Measurements from ENCODE around the gene INPP5D.
"Not testable (repeated sequence)": the region's sequence is repeated elsewhere in the genome, so short reads cannot be mapped to it uniquely, and the experiment has no call there.

The INPP5D gene

GRCh38 chr2:233094614-233095013 is 34.5 kb downstream of the INPP5D start:
- DNase-seq, result no peak

DNA sequence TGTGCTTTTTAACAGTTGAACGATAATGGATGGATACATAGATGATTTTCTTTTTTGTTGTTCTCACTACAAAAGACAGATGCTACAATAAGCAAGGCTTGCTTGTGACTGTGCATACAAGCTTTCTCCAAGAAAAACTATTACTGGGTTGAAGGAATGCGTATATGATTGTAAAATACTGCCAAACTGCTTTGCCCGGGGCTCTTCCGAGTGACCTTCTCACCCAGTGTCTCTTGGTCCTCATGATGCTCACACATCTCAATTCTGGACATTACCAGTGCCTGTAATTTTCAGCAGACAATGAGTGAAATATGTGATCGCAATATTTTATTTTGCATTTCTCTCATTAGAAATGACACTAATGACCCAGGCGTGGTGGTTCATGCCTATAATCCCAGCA is 35.9 kb downstream of the INPP5D start:
- DNase-seq, result no peak

DNA sequence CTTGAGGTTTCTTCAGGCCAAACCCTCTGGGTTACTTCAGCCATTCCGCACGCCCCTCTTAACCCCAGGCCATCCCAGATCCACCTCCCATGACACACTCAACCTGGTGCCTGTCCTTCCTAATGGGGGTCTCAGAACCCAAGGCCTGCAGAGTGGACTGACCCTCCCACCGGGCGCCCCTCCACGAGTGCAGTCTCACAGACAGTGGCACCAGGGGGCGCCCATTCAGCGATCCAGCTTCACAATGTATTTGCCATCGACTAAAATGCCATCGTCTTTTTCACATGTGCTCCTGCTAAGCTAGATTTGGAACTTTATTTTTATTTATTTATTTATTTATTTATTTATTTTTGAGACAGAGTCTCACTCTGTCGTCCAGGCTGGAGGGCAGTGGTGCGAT is 38.5 kb downstream of the INPP5D start:
- DNase-seq, result no peak

- not testable (repeated sequence) for DNase-seq
Measured at GRCh38 chr2:233099820-233100191, 39.7 kb downstream of the INPP5D start.

- no peak for DNase-seq
Measured at GRCh38 chr2:233100192-233100998, 40.3 kb downstream of the INPP5D start.

DNA sequence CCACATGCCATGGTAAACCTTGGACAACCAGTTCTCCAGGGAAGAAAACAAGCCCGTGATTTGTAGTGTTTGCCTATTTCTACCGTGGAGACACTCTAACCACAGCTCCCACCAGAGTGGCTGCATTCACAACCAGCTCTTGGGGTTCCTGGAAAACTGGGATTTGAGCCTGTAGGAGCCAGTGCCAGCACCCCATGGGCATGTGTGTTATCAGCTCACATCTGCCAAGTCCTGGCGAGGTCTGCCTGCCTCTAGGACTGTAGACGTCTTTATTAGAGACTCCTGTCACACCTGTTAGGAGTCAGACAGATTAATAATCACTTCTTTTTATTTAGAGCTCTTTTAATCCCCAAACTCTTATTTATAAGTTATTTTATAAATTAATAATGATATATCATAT is 41.0 kb downstream of the INPP5D start:
- DNase-seq, result no peak

- no peak for DNase-seq
Measured at GRCh38 chr2:233101816-233102215, 41.7 kb downstream of the INPP5D start.

GRCh38 chr2:233105156-233105895 is 45.2 kb downstream of the INPP5D start:
- no peak for DNase-seq

DNA sequence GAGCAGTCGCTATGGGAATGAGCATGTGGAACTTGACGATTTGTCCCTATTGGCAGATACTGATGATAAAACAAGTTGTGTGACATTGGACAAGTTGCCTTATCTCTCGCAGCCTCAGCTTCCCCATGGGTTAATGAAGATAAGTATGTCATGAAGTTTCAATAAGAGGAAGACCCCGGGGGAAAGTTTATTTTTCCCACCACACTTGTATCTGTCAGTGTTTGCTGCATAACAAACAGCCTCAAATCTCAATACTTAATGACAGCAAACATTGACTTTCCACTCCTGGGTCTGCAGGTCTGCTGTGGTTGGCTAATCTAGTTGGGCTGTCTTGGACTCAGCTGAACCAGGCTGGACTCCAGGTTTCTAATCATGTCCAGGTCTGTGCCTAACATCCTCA is 45.8 kb downstream of the INPP5D start:
- DNase-seq, result no peak

- DNase-seq, result no peak
Measured at GRCh38 chr2:233107011-233107410, 46.9 kb downstream of the INPP5D start.

- no peak for DNase-seq
Measured at GRCh38 chr2:233107831-233108300, 47.7 kb downstream of the INPP5D start.

- DNase-seq, result no peak
Measured at GRCh38 chr2:233108611-233109490, 48.7 kb downstream of the INPP5D start.

- DNase-seq, result no peak
Measured at GRCh38 chr2:233111427-233111826, 51.3 kb downstream of the INPP5D start.

DNA sequence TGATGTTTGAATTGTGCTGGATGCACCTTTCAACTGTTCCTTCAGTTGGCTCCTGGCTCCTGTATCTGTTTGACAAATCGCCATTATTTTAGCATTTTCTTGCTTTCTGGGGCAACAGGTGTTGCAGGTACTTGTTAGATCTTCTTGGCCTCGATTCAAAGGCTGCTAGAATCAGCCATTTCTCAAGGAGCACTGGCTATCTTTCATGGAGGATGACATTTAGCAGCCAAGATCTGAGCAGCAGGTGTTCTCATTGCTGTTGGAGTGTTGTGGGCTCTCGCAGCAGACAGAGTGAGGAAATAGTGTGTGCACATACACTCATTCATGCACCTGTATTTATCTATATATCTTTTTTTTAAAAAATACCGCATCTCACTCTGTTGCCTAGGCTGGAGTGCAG is 52.2 kb downstream of the INPP5D start:
- peak in 1 of 2 experiments; percentile 73 for DNase-seq

GRCh38 chr2:233112776-233113452 is 52.8 kb downstream of the INPP5D start:
- DNase-seq, result peak; percentile 59 to 93

DNA sequence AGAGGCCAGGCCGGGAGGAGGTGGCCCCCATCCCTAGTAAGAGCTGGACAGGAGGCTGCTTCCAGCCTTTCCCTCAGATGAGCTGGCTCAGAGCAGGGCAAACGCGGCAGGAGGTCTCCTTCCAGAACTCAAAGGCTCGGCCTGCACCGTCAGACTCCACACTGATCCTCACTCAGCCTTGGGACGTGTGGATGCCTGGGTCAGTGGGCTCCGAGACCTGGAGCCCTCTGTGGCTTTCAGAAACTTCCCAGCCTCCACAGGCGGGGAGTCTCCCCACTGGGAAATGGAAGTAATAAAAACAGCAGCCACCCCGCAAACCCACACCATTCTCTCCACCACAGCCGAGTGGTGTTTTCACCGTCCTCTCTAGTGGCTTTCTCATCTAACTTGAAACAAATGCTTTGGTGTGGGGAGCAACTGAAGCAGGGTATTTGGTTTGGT is 54.3 kb downstream of the INPP5D start:
- no peak for DNase-seq

DNA sequence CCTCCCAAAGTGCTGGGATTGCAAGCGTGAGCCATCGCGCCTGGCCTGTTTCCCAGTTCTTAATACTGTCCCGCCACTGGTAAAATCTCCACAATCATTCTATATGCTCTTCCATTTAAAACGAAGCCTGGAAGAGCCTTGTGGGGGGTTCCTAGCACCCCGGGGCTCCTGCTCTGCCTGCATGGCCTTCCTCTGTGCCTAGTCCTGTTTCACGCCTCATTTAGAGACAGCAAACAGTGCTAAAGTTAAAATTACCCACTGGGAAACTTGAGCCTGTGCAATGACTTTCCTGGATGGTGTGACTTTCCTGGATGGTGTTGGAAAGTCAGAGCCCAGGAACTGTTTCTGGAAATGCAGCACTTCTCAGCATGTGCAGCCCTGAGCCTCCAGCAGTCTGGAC is 55.0 kb downstream of the INPP5D start:
- no peak for DNase-seq

DNA sequence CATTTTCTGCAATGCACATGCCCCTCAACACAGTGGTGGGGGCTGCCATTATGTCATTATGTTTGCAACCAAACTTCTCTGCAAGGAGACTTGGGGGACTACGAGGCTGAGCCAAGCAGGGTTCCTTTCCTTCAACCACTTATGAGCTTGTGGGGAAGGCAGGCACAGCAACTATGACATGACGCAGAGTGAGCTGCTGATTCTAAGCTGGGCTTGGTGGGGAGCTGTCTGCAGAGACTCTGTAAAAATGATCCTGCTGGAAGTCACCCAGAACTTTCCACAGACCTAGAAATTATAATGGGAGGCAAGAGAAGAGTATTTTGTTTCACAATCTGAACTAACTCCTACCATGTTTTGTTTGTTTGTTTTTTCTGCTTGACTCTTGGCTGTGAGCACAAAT is 55.6 kb downstream of the INPP5D start:
- DNase-seq, result no peak

GRCh38 chr2:233116946-233117345 is 56.8 kb downstream of the INPP5D start:
- no peak for DNase-seq

DNA sequence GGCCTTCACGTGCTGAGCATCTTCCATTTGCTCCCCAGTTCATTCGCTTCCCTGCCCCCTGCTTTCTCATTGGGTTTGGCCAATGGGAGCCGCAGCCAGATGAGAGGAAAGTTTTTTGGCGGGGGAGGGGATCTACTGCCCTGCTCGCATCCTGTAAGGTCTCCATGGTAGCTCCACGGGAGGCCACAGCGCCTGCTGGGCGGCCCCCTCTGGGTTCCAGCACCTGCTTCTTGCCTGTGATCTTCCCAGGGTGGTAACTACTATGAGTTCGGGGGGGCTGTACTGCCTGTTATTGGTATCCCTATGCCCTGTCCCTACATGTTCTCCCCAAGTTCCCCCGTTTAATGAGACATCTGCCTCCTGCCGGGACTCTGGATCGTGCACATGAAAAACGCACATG is 57.2 kb downstream of the INPP5D start:
- DNase-seq, result no peak

DNA sequence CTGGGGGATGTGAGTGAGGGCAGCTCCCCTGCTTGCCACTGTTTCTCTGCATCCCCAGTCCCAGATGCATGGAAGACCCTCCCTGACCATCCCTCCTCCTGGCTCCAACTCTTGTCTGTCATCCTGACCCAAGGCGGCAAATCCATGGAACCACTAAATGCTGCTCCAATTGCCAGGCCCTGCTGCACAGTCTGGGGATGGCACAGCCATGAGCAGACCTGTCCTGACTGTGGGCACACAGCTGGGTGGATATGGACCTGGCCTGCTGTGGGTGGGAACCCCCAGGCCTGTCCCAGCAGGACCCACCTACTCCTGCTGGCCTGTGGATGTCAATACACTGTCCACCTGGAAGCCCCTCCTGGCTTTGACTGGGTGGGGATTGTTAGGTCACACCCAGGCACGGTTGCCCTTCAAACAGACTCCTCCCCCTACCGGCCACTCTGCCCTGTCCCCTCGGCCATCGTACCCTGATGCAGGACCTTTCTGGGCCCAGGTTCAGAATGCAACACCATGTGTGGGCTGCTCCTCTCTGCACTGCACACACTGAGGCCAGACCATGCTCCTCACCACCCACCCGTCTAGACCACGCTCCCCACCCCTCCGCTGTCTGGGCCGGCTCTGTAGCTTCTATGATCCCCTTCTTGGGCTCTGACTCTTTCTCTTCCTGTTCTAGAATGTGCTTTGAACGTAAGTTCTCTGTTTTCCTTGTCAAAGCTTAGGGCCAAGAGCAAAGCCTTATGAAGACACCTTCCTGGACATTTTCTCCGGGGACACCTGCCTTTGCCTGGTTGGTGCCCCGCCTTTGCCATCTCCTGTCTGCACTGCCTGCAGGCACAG is 57.9 kb downstream of the INPP5D start:
- no peak for DNase-seq

GRCh38 chr2:233118648-233119000 is 58.5 kb downstream of the INPP5D start:
- DNase-seq, result no peak
